Sciatic nerve (tissue), 2 donors: Measurements from ENCODE around the gene CEP112. TPM values are rescaled to one million over a fixed set of nuclear protein-coding genes. Genes with fewer than 3 reads are reported as not detected.
"Not testable (repeated sequence)": the region's sequence is repeated elsewhere in the genome, so short reads cannot be mapped to it uniquely, and the experiment has no call there.

Experiments used
- ATAC-seq: fragments of 200-7000 bp; cut with Tn5 transposase; one replicate; pipeline ENCODE4 v1.9.1; 2020; ENCODE audit warnings: mild to moderate bottlenecking, moderate library complexity
- DNase-seq: peaks from one replicate; pipeline ENCODE4 v3.0.0-alpha.2; 2020; ENCODE audit warnings: low spot score
- intact Hi-C: fragments of 100-400 bp; cut with DNase I; formaldehyde crosslinking; loops from one replicate; pipeline ENCODE4 v1.14.2; 2022
- total RNA-seq: library from RNA; stranded (reverse); fragmentation: NEBNext Ultra II Directional; extraction: Animal tissue kit (Norgen Biotek cat#: 25700); gene quantifications from one replicate; pipeline ENCODE4 v1.2.1, GENCODE V29; 2021
- donor health status: DM: no; HTN: no; CAD: no.
- donor health status: DM: no; HTN: no; CAD: no.

CEP112 gene
- total RNA-seq, 1 donor from 2014 or later, result 64.9 TPM

DNA sequence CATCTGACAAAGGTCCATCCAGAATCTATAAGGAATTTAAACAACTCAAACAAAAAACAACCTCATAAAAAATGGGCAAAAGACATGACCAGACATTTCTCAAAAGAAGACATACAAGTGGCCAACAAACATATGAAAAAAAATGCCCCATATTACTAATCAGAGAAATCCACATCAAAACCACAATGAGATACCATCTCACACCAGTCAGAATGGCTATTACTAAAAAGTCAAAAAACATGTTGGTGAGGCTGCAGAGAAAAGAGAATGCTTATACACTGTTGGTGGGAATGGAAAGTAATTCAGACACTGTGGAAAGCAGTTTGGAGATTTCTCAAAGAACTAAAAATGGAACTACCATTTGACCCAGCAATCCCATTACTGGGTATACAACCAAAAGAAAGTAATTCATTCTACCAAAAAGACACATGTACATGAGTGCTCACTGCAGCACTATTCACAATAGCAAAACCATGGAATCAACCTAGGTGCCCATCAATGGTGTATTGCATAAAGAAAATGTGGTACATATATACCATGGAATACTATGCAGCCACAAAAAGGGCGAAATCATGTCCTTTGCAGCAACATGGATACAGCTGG is 409.7 kb downstream of the CEP112 start:
- intact Hi-C loops, ATAC-seq, DNase-seq: not testable (repeated sequence)

DNA sequence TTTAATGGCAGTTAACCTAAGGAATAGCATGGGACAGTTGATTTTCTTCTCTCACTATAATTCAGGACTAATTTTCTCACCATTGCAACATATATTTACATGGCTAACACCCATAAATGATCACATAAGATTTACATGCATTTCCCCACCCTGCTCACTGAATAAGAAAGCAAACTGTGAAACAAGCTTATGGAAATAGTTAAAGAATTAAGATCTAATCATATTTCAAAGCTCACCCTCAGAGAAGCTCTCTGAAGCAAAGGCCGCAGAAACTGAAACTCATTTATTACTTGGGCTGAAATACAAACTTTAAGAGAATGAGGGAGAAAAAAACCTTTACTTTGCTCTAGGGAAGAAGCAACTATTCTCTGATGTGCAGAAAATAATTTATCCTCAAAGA is 411.8 kb downstream of the CEP112 start:
- intact Hi-C loops, result no loop called here
- ATAC-seq (no peak), DNase-seq (no peak)

DNA sequence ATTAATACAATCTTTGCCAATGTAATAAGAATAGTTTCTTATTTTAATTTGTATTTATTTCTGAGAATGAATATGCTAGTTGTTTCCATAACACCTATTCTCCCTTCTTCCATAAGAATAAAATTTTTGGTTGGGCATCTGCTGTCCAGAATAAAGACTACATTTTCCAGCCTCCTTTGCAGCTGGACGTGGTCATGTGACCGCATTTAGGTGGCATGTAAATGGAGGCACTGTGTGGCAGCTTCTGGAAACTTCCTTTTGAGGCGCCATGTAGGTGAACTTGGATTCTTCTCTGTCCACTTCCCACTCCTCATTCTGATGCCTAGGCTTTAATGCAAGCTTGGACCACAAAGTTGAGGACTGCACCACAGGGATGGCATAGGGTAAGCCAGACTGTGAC is 415.0 kb downstream of the CEP112 start:
- intact Hi-C loops, result no loop called here
- DNase-seq (no peak), ATAC-seq (no peak)

DNA sequence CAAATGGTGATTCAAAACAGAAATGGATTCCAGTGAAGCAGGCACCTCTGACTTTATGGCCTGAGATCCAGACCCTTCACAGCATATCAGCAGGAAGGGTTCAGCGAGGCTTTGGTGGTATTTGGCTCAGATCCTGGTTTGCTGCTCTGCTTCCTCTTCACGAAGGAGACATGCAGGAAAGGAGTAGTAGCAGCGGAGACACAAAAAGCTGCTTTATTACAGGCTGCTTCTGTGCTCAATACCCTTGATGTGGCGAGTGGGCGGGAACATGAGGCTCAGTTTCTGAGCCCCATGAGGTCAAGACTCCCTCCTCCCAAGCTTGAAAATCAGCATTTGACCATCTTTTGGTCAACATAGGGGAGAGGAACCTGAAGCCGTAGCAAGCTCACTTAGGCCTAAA is 417.1 kb downstream of the CEP112 start:
- intact Hi-C loops, result no loop called here
- ATAC-seq, result no peak
- DNase-seq, result no peak

DNA sequence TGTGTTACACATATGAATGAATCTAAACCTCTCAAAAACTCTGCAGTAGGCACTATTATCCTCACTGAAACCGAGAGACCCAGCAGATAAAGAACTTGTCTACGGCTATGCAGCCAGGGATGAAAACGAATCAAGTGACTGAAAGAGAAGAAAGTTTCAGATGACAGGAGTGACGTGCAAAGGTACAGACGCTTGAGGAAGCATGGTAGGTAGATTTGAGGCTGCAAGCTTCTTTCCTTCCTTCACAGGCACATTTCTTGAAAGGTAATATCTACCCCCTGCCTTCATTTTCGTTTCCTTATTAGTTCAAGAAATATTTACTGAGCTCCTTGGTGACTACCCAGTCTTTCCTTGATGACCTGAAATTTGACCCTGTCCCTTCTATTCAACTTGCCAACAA is 418.9 kb downstream of the CEP112 start:
- intact Hi-C loops, result no loop called here

DNA sequence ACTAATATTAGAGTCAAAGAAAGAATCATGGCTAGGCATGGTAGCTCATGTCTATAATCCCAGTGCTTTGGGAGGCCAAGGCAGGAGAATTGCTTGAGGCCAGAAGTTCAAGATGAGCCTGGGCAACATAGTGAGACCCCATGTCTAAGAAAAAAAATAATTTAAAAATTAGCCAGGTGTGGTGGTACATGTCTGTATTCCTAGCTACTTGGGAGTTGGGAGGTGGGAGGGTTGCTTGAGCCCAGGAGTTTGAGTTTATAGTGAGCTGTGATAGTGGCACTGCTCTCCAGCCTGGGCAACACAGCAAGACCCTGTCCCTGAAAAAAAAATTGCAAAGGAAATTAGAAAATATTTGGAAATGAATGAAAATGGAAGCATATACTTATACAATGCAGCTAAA is 420.2 kb downstream of the CEP112 start:
- ATAC-seq (no peak), DNase-seq (no peak)
- intact Hi-C loops, result no loop called here

More for the DNA sequence above, 418.9 kb downstream of the CEP112 start:
- DNase-seq (no peak), ATAC-seq (no peak)

DNA sequence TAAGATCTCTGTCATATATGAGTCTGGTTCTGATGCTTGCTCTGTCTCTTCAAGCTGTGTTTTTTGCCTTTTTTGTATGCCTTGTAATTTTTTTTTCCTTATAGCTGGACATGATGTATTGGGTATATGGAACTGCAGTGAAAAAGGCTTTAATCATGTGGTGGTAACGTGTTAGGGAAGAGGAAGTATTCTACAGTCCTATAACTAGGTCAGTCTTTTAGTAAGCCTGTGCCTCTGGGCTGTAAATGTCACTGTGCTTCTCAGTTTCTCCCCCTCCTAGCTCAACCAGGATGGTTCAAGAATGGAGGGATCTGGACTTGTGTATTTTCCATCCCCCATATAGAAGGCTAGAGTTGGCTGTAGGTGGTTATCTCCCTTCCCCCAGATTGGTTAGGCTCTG is 428.1 kb downstream of the CEP112 start:
- no peak for DNase-seq
- no peak for ATAC-seq
- intact Hi-C loops, result no loop called here

DNA sequence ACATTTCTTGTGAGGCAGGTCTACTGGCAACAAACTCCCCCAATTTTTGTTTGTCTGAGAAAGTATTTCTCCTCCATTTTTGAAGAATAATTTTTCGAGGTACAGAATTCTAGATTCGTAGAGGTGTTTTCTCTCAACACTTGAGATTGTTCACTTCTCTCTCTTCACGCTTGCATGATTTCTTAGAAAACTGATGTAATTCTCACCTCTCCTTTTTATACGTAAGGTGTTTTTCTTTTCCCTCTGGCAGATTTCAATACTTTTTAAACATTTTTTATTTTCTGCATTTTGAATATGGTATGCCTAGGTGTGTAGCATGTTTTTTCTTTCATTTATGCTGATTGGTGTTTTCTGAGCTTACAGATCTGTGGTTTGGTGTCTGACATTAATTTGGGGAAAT is 429.0 kb downstream of the CEP112 start:
- intact Hi-C loops, result no loop called here
- no peak for ATAC-seq
- no peak for DNase-seq

DNA sequence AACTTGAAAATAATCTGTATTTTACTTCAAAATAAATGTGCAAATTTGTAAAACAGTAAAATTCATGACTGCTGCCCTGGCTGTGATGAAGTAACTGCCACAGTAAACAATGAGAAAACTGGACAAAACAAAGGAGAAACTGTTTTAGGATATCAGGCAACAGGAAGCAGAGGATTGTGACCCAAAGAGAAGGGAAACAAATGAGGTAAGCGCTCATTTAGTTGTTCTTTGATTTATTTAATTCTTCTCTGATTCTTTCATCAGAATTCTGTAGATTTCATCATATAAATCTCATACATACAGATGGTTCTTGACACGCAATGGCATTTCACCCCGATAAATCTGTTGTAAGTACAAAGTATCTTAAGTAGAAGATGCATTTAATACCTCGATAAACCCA is 432.4 kb downstream of the CEP112 start:
- intact Hi-C loops, result no loop called here
- peak; percentile 64 for ATAC-seq
- no peak for DNase-seq

DNA sequence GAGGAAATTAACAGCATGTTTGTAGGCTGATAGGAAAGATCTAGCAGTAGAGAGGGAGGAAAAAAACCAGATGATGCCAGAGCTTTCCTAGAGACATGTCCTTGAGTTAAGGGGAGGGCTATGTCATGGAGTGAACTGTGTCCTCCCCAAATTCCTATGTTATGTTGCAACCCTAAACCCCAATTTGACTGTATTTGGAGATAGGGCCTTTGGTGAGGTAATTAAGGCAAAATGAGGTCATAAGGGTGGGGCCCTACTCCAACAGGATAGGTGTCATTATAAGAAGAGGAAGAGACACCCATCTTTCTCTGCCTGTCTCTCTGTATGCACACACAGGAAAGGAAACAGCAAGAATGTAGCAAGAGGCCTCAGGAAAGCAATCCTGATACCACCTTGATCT is 435.2 kb downstream of the CEP112 start:
- no peak for ATAC-seq
- intact Hi-C loops, result no loop called here
- no peak for DNase-seq

DNA sequence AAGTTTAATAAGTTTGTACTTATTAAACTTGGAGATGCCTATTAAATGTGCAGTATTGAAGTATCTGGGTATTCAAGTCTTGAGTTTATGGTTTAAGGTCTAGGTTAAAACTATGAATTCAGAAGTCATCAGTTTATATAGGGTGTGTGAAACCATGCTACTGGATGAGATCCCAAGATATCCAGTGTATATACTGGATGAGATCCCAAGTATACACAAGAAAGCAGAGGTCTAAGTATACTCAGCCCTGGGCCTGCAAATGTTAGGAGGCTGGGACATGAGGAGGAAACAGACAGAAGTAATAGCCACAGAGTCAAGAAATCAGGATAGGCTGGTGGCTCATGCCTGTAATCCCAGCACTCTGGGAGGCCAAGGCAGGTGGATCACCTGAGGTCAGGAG is 436.1 kb downstream of the CEP112 start:
- intact Hi-C loops, result no loop called here
- ATAC-seq, result no peak

DNA sequence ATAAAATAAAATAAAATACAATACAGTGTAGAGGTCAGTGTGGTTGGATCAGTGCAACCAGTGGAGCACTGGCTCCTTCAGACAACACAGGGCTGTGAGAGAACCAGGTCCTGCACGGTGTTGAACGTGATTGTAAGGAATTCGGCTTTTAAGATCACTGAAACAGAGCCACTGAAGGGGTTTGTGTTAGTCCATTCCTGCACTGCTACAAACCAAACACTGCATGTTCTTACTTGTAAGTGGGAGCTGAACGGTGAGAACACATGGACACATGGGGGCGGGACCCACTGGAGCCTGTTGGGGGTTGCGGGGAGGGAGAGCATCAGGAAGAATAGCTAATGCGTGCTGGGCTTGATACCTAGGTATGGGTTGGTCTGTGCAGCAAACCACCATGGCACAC is 437.3 kb downstream of the CEP112 start:
- DNase-seq (no peak), ATAC-seq (no peak)
- intact Hi-C loops, result no loop called here

More for the DNA sequence above, 436.1 kb downstream of the CEP112 start:
- DNase-seq, result no peak

DNA sequence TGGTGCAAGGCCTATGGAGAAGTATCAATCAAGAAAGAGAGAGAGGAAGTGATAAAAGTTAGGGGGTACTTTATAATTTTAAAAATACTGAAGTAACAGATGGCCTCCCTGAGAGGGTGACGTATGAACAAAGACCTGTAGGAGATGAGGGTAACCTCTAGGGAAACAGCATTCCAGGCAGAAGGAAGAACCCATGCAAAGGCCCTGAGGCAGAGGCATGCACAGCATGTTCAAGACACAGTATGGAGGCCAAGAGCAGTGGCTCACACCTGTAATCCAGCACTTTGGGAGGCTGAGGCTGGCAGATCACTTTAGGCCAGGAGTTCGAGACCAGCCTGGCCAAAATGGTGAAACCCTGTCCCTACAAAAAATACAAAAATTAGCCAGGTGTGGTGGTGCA is 437.9 kb downstream of the CEP112 start:
- no peak for DNase-seq
- no peak for ATAC-seq
- intact Hi-C loops, result no loop called here

DNA sequence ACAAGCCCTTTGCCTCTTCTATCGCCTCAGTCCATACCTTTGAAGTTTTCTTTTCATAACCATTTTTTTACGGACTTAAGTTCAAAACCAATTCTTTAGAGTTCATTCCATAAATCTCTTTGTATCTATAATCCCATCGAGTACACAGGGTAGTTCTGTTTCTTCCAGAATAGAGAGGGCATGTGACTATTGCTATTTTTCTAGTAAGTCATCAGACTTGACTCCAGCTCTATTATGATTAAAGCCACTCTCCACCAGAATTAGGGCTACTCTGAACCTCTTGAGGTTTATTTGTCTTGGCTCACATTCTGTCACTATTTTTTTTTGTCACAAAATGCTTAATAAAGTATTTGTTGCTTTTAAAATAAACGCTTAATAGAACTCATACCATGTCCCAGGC is 438.6 kb downstream of the CEP112 start:
- intact Hi-C loops, result no loop called here
- ATAC-seq, result no peak
- DNase-seq, result no peak

DNA sequence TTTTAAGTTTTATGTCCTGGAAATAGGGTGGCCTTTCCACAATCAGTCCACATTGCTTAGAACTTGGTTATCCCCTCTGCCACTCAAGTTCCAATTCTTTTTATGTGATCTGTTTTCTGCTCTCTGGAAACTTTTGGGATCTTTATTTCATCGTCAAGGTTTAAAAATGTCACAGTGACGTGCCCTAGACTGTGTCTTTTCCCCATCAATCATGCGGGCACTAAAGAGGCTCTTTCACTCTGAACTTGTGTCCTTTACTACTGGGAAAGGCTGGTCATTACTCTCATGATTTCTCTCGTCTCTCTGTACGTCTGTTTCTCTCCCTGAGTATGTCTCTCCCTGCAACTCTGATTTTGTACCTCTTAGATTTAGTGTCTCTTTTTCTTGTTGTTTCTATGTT is 440.7 kb downstream of the CEP112 start:
- ATAC-seq, result no peak
- intact Hi-C loops, result no loop called here
- no peak for DNase-seq

DNA sequence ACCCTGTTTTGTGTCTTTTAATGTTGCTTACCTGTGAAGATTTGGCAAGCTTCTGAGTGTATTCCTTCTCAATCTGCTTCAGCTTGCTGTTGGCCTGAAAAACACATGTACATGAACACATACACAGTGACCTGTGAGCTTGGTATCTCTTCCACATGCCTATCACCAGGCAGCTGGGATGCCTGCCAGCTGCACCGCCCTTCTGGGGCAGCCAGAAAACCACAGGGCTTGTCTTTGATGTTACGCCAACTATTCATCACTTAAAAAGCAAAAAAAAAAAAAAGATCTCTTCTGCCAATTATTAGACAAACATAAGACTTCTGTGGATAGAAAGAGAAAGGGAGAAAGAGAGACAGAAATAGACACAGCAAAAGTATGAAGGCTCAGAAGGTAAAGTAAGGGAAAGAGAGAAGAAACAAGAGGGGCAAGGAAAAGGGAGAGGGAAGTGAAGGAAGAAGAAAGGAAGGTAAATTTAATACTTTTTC is 441.3 kb downstream of the CEP112 start:
- ATAC-seq, result peak; percentile 88
- intact Hi-C loops, result no loop called here
- peak; percentile 66 for DNase-seq

DNA sequence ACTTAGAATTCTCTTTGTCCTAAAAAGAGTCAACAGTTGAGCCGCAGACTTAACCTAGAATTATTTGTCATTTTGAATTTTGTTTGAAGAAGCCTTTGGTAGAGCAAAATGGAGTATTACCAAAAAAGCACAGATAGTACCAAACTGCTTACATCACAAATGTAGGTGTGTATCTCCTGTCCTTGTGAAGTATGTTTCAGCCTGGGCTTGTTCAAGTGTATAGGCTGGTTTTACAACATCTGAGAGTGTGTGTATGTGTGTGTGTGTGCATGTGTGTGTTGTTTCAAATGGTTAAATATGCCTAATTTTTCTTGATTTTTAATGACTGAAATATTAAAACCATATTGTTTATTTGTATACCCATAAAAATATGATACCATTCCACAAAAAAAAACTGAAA is 441.8 kb downstream of the CEP112 start:
- intact Hi-C loops, result no loop called here
- DNase-seq (no peak), ATAC-seq (no peak)

DNA sequence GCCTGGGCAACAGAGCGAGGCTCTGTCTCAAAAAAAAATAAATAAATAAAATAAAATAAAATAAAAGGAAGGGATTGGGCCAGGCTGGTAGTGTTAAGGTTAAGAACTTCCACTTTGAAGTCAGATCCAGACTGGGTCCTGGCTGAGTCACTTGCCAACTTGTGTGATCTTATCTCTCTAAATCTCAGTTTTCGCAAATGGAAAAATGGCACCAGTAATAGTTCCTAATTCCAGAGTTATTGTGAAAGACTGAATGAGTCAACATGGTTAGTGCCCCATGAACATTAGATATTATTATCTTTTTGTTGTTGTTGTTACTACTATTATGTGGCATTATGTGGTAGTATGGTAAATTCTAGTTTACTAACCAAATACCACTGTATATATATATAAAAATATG is 442.5 kb downstream of the CEP112 start:
- DNase-seq (no peak), ATAC-seq (no peak)
- intact Hi-C loops, result no loop called here

DNA sequence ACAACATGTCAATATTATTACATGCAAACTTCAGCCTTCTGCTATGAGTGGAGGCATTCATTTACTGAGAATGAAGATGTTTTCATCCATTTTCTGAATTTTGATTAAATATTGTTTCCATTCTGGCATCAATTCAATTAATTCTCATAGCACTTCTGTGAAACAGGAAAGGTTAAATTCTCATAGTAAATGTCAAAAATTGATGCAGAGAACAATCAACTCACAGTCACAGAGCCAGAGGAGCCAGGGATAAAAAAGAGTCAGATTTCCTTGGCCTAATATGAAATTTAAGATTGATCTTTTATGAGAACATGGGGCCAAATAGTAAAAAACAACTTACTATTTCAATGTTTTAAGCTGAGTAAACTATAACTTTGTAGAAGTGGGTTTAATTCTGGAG is 446.7 kb downstream of the CEP112 start:
- DNase-seq (no peak), ATAC-seq (no peak)
- intact Hi-C loops, result no loop called here

DNA sequence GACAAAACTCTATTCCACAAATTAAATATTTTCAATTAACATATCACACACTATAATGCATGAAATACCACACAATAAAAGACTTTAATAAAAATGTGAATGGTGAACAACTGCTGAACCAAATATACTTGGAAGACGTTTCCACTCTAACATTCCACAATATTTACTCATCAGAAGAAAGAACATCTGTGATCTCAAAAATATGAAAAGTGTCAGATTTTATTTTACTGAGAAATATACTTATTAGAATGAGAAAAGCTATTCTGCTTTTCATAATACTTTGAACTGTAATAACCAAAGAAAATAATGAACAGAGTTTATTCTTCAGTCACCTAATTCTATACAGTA is 448.7 kb downstream of the CEP112 start:
- intact Hi-C loops, result no loop called here
- ATAC-seq (peak; percentile 46), DNase-seq (no peak)

DNA sequence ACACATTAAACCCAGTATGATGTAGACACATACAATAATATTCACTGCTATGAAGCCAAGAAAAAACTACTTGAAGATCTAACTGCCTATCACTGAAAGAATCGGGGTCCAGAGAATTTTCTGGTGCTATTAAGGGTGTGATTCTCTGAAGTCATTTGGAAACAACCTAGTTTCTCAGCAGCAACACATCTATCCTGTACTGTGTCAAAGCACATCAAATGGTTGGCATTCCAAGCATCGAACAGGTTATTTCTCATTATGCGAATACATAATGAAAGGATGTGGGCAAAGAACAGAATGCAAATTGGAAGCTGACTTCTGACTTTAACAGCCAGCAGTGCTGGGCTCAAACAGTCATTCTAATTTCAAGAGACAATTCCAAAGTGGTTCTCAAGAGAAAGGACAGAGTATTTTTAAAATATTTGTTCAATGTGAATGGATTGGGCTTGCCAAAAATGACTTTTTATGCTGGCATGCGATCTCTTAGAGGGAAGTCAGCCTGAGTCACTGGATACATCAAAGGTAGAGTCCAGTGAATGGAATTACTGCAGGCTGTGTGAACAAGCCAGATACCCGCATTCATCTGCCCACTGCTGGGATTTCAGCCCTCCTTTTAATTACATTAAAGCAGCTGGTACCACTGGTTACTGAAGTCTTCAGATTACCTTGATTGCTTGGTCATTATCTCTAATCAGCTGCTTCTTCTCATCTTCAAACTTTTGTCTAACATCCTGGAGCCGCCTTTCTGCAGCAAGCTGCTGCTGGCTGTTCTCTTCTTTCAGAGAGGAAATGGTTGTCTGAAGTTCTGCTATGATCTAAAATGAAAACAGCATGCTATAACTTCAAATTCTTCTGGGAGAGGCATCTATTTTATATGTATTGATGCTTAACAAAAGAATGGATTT is 449.3 kb downstream of the CEP112 start:
- ATAC-seq (peak; percentile 41), DNase-seq (no peak)
- intact Hi-C loops, result no loop called here
